Activated T-cell treated with anti-CD3 and anti-CD28 coated beads for 48 hours (primary cell): ENCODE measurements around the gene MECP2.
"Not testable (repeated sequence)": the region's sequence is repeated elsewhere in the genome, so short reads cannot be mapped to it uniquely, and the experiment has no call there.

Source experiments
- DNase-seq: peaks from one replicate; pipeline ENCODE4 v3.0.0-alpha.2; 2020; ENCODE audit warnings: low read depth

MECP2 gene

GRCh38 chrX:153993079-153993478, 104.4 kb downstream of the MECP2 start:
- no peak for DNase-seq

GRCh38 chrX:153992180-153992579, 105.3 kb downstream of the MECP2 start:
- no peak for DNase-seq

- DNase-seq: no peak
These were observed 106.4 kb downstream of the MECP2 start for GRCh38 chrX:153991013-153991580.

GRCh38 chrX:153989973-153990655, 107.4 kb downstream of the MECP2 start:
- DNase-seq: no peak

- no peak for DNase-seq
These were observed 109.0 kb downstream of the MECP2 start for GRCh38 chrX:153988493-153988892.

GRCh38 chrX:153984351-153985178, 113.0 kb downstream of the MECP2 start:
- DNase-seq: no peak

- no peak for DNase-seq
These were observed 114.2 kb downstream of the MECP2 start for GRCh38 chrX:153983321-153983801.

GRCh38 chrX:153981771-153982533, 115.6 kb downstream of the MECP2 start:
- no peak for DNase-seq

- no peak for DNase-seq
These were observed 116.3 kb downstream of the MECP2 start for GRCh38 chrX:153981231-153981630.

GRCh38 chrX:153980394-153980793, 117.1 kb downstream of the MECP2 start:
- not testable (repeated sequence) for DNase-seq

- DNase-seq: no peak
These were observed 122.7 kb downstream of the MECP2 start for GRCh38 chrX:153974726-153975286.

- no peak for DNase-seq
These were observed 123.4 kb downstream of the MECP2 start for GRCh38 chrX:153974003-153974725.

- no peak for DNase-seq
These were observed 124.2 kb downstream of the MECP2 start for GRCh38 chrX:153973127-153974002.

- peak; percentile 86 for DNase-seq
These were observed 125.0 kb downstream of the MECP2 start, which contains the start of gene TMEM187 for GRCh38 chrX:153972368-153973126. Gene TMEM187 (plus strand): TSS chrX:153972754. CDS start chrX:153982063, 9,309 bp downstream.
